Mesenchymal stem cell (in vitro differentiated cells and primary cell): ENCODE results near the gene PARK7.
A peak's percentile ranks its signal among the peaks of the same experiment; 100 is the strongest.

Experiments
- DNase-seq: peaks from one replicate; pipeline ENCODE4 v3.0.0-alpha.2; 2013
- H2AFZ ChIP-seq: one replicate; pipeline ENCODE4 v1.6.1; 2013; ENCODE audit warnings: low read depth, mild to moderate bottlenecking, control low read depth, inconsistent platforms, low read length, moderate library complexity
- H2AK5ac ChIP-seq: 2 replicates; pipeline ENCODE4 v1.6.1; 2013; ENCODE audit warnings: low read length, moderate library complexity, mild to moderate bottlenecking, inconsistent platforms; ENCODE audit not compliant: severe bottlenecking
- H2BK120ac ChIP-seq: one replicate; pipeline ENCODE4 v1.6.1; 2013; ENCODE audit warnings: low read depth, mild to moderate bottlenecking, inconsistent platforms, low read length, moderate library complexity
- H2BK12ac ChIP-seq, 2 experiments: one replicate each; pipeline ENCODE4 v1.6.1; 2013; ENCODE audit warnings: inconsistent platforms in 2 of 2, low read length in 2 of 2, mild to moderate bottlenecking in 2 of 2, moderate library complexity in 2 of 2, control low read depth in 1 of 2
- H2BK15ac ChIP-seq: one replicate; pipeline ENCODE4 v1.6.1; 2013; ENCODE audit warnings: mild to moderate bottlenecking, low read depth, inconsistent platforms; ENCODE audit not compliant: poor library complexity, severe bottlenecking
- H2BK5ac ChIP-seq: 2 replicates; pipeline ENCODE4 v1.6.1; 2013; ENCODE audit warnings: low read depth, mild to moderate bottlenecking, low read length, control low read depth, inconsistent platforms; ENCODE audit not compliant: poor library complexity, severe bottlenecking
- H3K14ac ChIP-seq, 2 experiments: one replicate each; pipeline ENCODE4 v1.6.1; 2013; ENCODE audit warnings: inconsistent platforms in 2 of 2, low read length in 2 of 2, control low read depth in 1 of 2, mild to moderate bottlenecking in 1 of 2, moderate library complexity in 1 of 2
- H3K18ac ChIP-seq, 2 experiments: one replicate each; pipeline ENCODE4 v1.6.1; 2013; ENCODE audit warnings: inconsistent platforms in 2 of 2, low read length in 2 of 2, control low read depth in 1 of 2, low read depth in 1 of 2, mild to moderate bottlenecking in 1 of 2
- H3K23ac ChIP-seq, 2 experiments: one replicate each; pipeline ENCODE4 v1.6.1; 2013; ENCODE audit warnings: inconsistent platforms in 2 of 2, low read length in 2 of 2, mild to moderate bottlenecking in 2 of 2, moderate library complexity in 2 of 2, control low read depth in 1 of 2
- H3K27ac ChIP-seq: 2 replicates; pipeline ENCODE4 v1.5.1; 2013; ENCODE audit warnings: mild to moderate bottlenecking, moderate library complexity, low read length, control low read depth, inconsistent platforms; ENCODE audit not compliant: poor library complexity, severe bottlenecking
- H3K27me3 ChIP-seq, 2 experiments: 2 replicates each; pipeline versions ENCODE4 v1.6.1 to v1.7.0; 2013; ENCODE audit warnings: low read length in 2 of 2, mild to moderate bottlenecking in 2 of 2, moderate library complexity in 2 of 2, control low read depth in 1 of 2, inconsistent platforms in 1 of 2; ENCODE audit not compliant: control insufficient read depth in 1 of 2, insufficient read depth in 1 of 2
- H3K36me3 ChIP-seq, 2 experiments: 2 replicates each; pipeline versions ENCODE4 v1.6.1 to v1.7.0; 2013; ENCODE audit warnings: low read length in 2 of 2, control low read depth in 1 of 2, inconsistent platforms in 1 of 2, low read depth in 1 of 2, mild to moderate bottlenecking in 1 of 2; ENCODE audit not compliant: insufficient read depth in 2 of 2, control insufficient read depth in 1 of 2
- H3K4ac ChIP-seq, 2 experiments: one replicate each; pipeline ENCODE4 v1.6.1; 2013; ENCODE audit warnings: inconsistent platforms in 2 of 2, low read length in 2 of 2, mild to moderate bottlenecking in 2 of 2, moderate library complexity in 2 of 2, control low read depth in 1 of 2, low read depth in 1 of 2
- H3K4me1 ChIP-seq: 2 replicates; pipeline ENCODE4 v1.6.1; 2013; ENCODE audit warnings: low read depth, low read length, control low read depth; ENCODE audit not compliant: control insufficient read depth, insufficient read depth
- H3K4me2 ChIP-seq: 2 replicates; pipeline ENCODE4 v1.6.1; 2013; ENCODE audit warnings: low read length, mild to moderate bottlenecking, inconsistent platforms; ENCODE audit not compliant: poor library complexity, severe bottlenecking
- H3K4me3 ChIP-seq, 2 experiments: 2 replicates each; pipeline versions ENCODE4 v1.5.1 to v1.7.0; 2013; ENCODE audit warnings: low read length in 2 of 2, mild to moderate bottlenecking in 2 of 2, control low read depth in 1 of 2, low read depth in 1 of 2; ENCODE audit not compliant: insufficient read depth in 1 of 2
- H3K79me1 ChIP-seq: replicated peaks from 2 replicates; pipeline ENCODE4 v1.6.1; 2013; ENCODE audit warnings: mild to moderate bottlenecking, control low read depth, low read length, inconsistent platforms; ENCODE audit not compliant: poor library complexity, severe bottlenecking
- H3K9ac ChIP-seq: 2 replicates; pipeline ENCODE4 v1.7.0; 2013; ENCODE audit warnings: mild to moderate bottlenecking, low read length, moderate library complexity
- H3K9me3 ChIP-seq: 2 replicates; pipeline ENCODE4 v1.7.0; 2013; ENCODE audit warnings: mild to moderate bottlenecking, low read length; ENCODE audit not compliant: control insufficient read depth
- H4K8ac ChIP-seq: one replicate; pipeline ENCODE4 v1.6.1; 2013; ENCODE audit warnings: inconsistent platforms, mild to moderate bottlenecking, low read length, moderate library complexity
- H4K91ac ChIP-seq: one replicate; pipeline ENCODE4 v1.6.1; 2013; ENCODE audit warnings: mild to moderate bottlenecking, low read length, inconsistent platforms
- WGBS: methylation state at CpG from one replicate; pipeline ENCODE4 v1.1.7; 2013; ENCODE audit warnings: mixed read lengths; 5-methylcytosine and 5-hydroxymethylcytosine counted together

PARK7 gene

GRCh38 chr1:7938070-7938469, 23.4 kb upstream of the PARK7 start:
- Histone ChIP-seq H3K9ac (no peak overlapping the region), H3K4me1 (peaks cover 7% of the 10 kb centered on the region), H2AK5ac (no peak overlapping the region), H3K4me2 (no peak overlapping the region), H3K79me1 (no peaks in the 10 kb centered on the region), H3K9me3 (no peaks in the 10 kb centered on the region), H3K27me3 (peaks cover 21 to 36% of the 10 kb centered on the region in 2 experiments), H3K14ac (no peak overlapping the region), H3K4me3 (no peak overlapping the region), H3K27ac (no peak overlapping the region), H3K23ac (no peak overlapping the region), H4K91ac (no peak overlapping the region), H4K8ac (peak overlapping the region; percentile 69), H2BK120ac (no peak overlapping the region), H2BK12ac (no peak overlapping the region), H3K36me3 (no peaks in the 10 kb centered on the region), H3K18ac (no peak overlapping the region), H2BK15ac (no peak overlapping the region), H2BK5ac (no peak overlapping the region), H3K4ac (no peak overlapping the region), H2AFZ (no peak overlapping the region)
- WGBS, result 29% methylated on average over 2 of the region's 3 CpGs
- no peak for DNase-seq

GRCh38 chr1:7940034-7940433, 21.5 kb upstream of the PARK7 start:
- Histone ChIP-seq H3K4ac (no peak overlapping the region), H3K14ac (no peak overlapping the region), H3K4me3 (no peak overlapping the region), H3K18ac (no peak overlapping the region), H3K4me1 (peaks cover 7% of the 10 kb centered on the region), H2BK5ac (no peak overlapping the region), H3K27me3 (peaks cover 23 to 37% of the 10 kb centered on the region in 2 experiments), H3K36me3 (no peaks in the 10 kb centered on the region), H2BK15ac (no peak overlapping the region), H2BK12ac (no peak overlapping the region), H3K9ac (no peak overlapping the region), H2AK5ac (no peak overlapping the region), H3K9me3 (no peaks in the 10 kb centered on the region), H3K4me2 (no peak overlapping the region), H4K8ac (no peak overlapping the region), H3K27ac (no peak overlapping the region), H2AFZ (no peak overlapping the region), H2BK120ac (no peak overlapping the region), H3K23ac (no peak overlapping the region), H3K79me1 (no peaks in the 10 kb centered on the region), H4K91ac (no peak overlapping the region)
- no peak for DNase-seq
- WGBS, result 95% methylated on average over 3 of the region's 3 CpGs

GRCh38 chr1:7940745-7941436, 20.6 kb upstream of the PARK7 start, which contains the start of gene TNFRSF9:
Gene TNFRSF9, minus strand, starts transcription at chr1:7940839. Its CDS starts 845 bp downstream, at chr1:7939994.
- Histone ChIP-seq H3K27ac (no peak within 1 kb of the TSS), H3K9me3 (no peaks in the 10 kb centered on the region), H3K4ac (no peak within 1 kb of the TSS), H2BK15ac (no peak within 1 kb of the TSS), H2BK12ac (peak within 1 kb of the TSS; percentile 0 to 81), H3K4me3 (no peak within 1 kb of the TSS), H3K23ac (no peak within 1 kb of the TSS), H3K36me3 (no peaks in the 10 kb centered on the region), H4K8ac (peak within 1 kb of the TSS; percentile 70), H3K79me1 (no peaks in the 10 kb centered on the region), H3K4me2 (no peak within 1 kb of the TSS), H3K4me1 (peaks cover 7% of the 10 kb centered on the region), H2AK5ac (no peak within 1 kb of the TSS), H2BK120ac (peak within 1 kb of the TSS; percentile 35), H2BK5ac (no peak within 1 kb of the TSS), H3K14ac (peak within 1 kb of the TSS in 1 of 2 experiments; percentile 26), H3K18ac (peak within 1 kb of the TSS in 1 of 2 experiments; percentile 79), H3K9ac (no peak within 1 kb of the TSS), H3K27me3 (peaks cover 23 to 28% of the 10 kb centered on the region in 2 experiments), H2AFZ (no peak within 1 kb of the TSS), H4K91ac (no peak within 1 kb of the TSS)
- peak; percentile 86 for DNase-seq
- WGBS, result 55% methylated on average over 14 of the region's 14 CpGs

- peak; percentile 79 for DNase-seq
- Histone ChIP-seq H3K4ac (no peak overlapping the region), H2BK15ac (no peak overlapping the region), H4K8ac (peak overlapping the region; percentile 70), H3K79me1 (no peaks in the 10 kb centered on the region), H2AFZ (no peak overlapping the region), H2BK5ac (no peak overlapping the region), H3K14ac (peak overlapping the region in 1 of 2 experiments; percentile 26), H3K23ac (no peak overlapping the region), H2AK5ac (no peak overlapping the region), H2BK120ac (peak overlapping the region; percentile 35), H3K4me1 (peaks cover 7% of the 10 kb centered on the region), H3K36me3 (no peaks in the 10 kb centered on the region), H3K9me3 (no peaks in the 10 kb centered on the region), H3K27me3 (peaks cover 23 to 28% of the 10 kb centered on the region in 2 experiments), H2BK12ac (peak overlapping the region; percentile 0 to 81), H3K27ac (no peak overlapping the region), H3K9ac (no peak overlapping the region), H3K4me3 (no peak overlapping the region), H3K4me2 (no peak overlapping the region), H4K91ac (no peak overlapping the region), H3K18ac (peak overlapping the region in 1 of 2 experiments; percentile 79)
- 59% methylated on average over 6 of the region's 9 CpGs for WGBS
Observed at GRCh38 chr1:7941437-7941793, 20.1 kb upstream of the PARK7 start.
